Panc1 (cell line): ENCODE measurements around the gene MAPK8. TPM values are rescaled to one million over a fixed set of nuclear protein-coding genes. Genes with fewer than 3 reads are reported as not detected.

Experiments used
- ATAC-seq: fragments of 200-7000 bp; cut with Tn5 transposase; 2 replicates; pipeline ENCODE4 v1.9.1; 2020; ENCODE audit warnings: mild to moderate bottlenecking, moderate library complexity
- BruUV-seq: library from RNA; stranded (reverse); fragments of 400-500 nt; replicated peaks from 2 replicates; lab custom pipeline; 2021; lab: Mats Ljungman, UMichigan
- CTCF ChIA-PET: fragments of 300-600 bp; sonication (Branson Sonifier 250); formaldehyde crosslinking; loops from one replicate; lab custom pipeline; 2022; ENCODE audit warnings: antibody characterized with exemption; lab: Charles Lee
- POLR2A ChIA-PET: fragments of 300-600 bp; sonication (Branson Sonifier 250); formaldehyde crosslinking; loops from one replicate; lab custom pipeline; 2022; ENCODE audit warnings: antibody characterized with exemption; lab: Charles Lee
- DNase-seq: peaks from one replicate; pipeline ENCODE4 v3.0.0-alpha.2; 2010; ENCODE audit warnings: low read depth, low spot score
- H3K27ac ChIP-seq: 2 replicates; pipeline ENCODE4 v1.5.1; 2011; ENCODE audit warnings: mild to moderate bottlenecking, low read length, inconsistent platforms
- H3K27me3 ChIP-seq: fragments of 200-500 bp; sonication (Bioruptor generic); 2 replicates; pipeline ENCODE4 v1.6.0; 2014; ENCODE audit warnings: low read length, inconsistent platforms; ENCODE audit not compliant: control insufficient read depth, insufficient read depth
- H3K36me3 ChIP-seq: fragments of 200-500 bp; sonication (Bioruptor generic); 2 replicates; pipeline ENCODE4 v1.5.1; 2014; ENCODE audit warnings: inconsistent platforms, mild to moderate bottlenecking, low read length, moderate library complexity; ENCODE audit not compliant: control insufficient read depth, insufficient read depth
- H3K4me1 ChIP-seq: 2 replicates; pipeline ENCODE4 v1.5.1; 2011; ENCODE audit warnings: inconsistent platforms, mild to moderate bottlenecking, low read length, moderate library complexity; ENCODE audit not compliant: control insufficient read depth, insufficient read depth
- H3K4me3 ChIP-seq, 2 experiments: 2 replicates each; pipeline ENCODE4 v1.5.1; 2011 to 2012; ENCODE audit warnings: low read depth in 2 of 2, low read length in 2 of 2, mild to moderate bottlenecking in 2 of 2, inconsistent platforms in 1 of 2, moderate library complexity in 1 of 2
- H3K9me3 ChIP-seq: fragments of 200-500 bp; sonication (Bioruptor generic); 2 replicates; pipeline ENCODE4 v1.5.1; 2014; ENCODE audit warnings: low read depth, mild to moderate bottlenecking, inconsistent platforms, low read length, moderate library complexity; ENCODE audit not compliant: control insufficient read depth, insufficient read depth
- CTCF ChIP-seq: fragments of 450-650 bp; IDR thresholded peaks from 2 replicates; pipeline ENCODE4 v1.5.1; 2017; ENCODE audit warnings: mild to moderate bottlenecking
- POLR2AphosphoS5 ChIP-seq: IDR thresholded peaks from 2 replicates; pipeline ENCODE4 v1.6.1; 2012; ENCODE audit warnings: mild to moderate bottlenecking, low read depth, low read length, moderate library complexity
- REST ChIP-seq, 2 experiments: IDR thresholded peaks; 2 replicates each; pipeline ENCODE4 v1.6.1; 2011 to 2012; ENCODE audit warnings: low read depth in 2 of 2, control low read depth in 1 of 2, low read length in 1 of 2, mild to moderate bottlenecking in 1 of 2, moderate library complexity in 1 of 2; ENCODE audit not compliant: insufficient read depth in 1 of 2
- SIN3A ChIP-seq: IDR thresholded peaks from 2 replicates; pipeline ENCODE4 v1.6.1; 2012; ENCODE audit warnings: low read depth, mild to moderate bottlenecking, low read length, moderate library complexity, borderline replicate concordance; ENCODE audit not compliant: insufficient read depth
- TCF7L2 ChIP-seq: IDR thresholded peaks from 2 replicates; pipeline ENCODE4 v1.6.1; 2011; ENCODE audit warnings: mild to moderate bottlenecking, low read depth, low read length, inconsistent platforms
- in situ Hi-C: cut with HindIII; loops from 2 replicates; pipeline ENCODE4 v1.10.0; 2016; ENCODE audit warnings: low sequenced_read_pairs, low pct_unique_long_range_greater_than_20kb
- intact Hi-C: fragments of 100-400 bp; cut with micrococcal nuclease; formaldehyde crosslinking; loops from one replicate; pipeline ENCODE4 v1.10.0; 2022; ENCODE audit not compliant: unreplicated experiment
- total RNA-seq: library from RNA; stranded (reverse); gene quantifications from one replicate; pipeline ENCODE4 v1.2.1, GENCODE V29; 2021; ENCODE audit not compliant: unreplicated experiment

Gene MAPK8
- total RNA-seq, 1 experiment from 2014 or later, result 66.6 TPM

GRCh38 chr10:48439031-48439430 is 132.6 kb downstream of the MAPK8 start:
- DNase-seq (no peak), ATAC-seq (no peak)
- TF ChIP-seq CTCF, result no peak
- no peak for TF ChIP-seq REST (IDR thresholded peaks at IDR 0.05; ENCODE audit: insufficient read depth in 1 of 2, low read depth in 2 of 2, low read length in 1 of 2)
- TF ChIP-seq SIN3A, result no peak
- TF ChIP-seq POLR2AphosphoS5, result no peak
- TF ChIP-seq TCF7L2, result no peak
- Histone ChIP-seq H3K27me3 (no peaks in the 10 kb centered on the region), H3K9me3 (no peaks in the 10 kb centered on the region), H3K4me3 (no peak overlapping the region), H3K36me3 (no peaks in the 10 kb centered on the region), H3K27ac (no peak overlapping the region), H3K4me1 (no peaks in the 10 kb centered on the region)
- CTCF ChIA-PET, result no interaction called here
- in situ Hi-C loops (no loop called here), intact Hi-C loops (no loop called here)
- POLR2A ChIA-PET, result no interaction called here
- BruUV-seq, result no TSS peak

DNA sequence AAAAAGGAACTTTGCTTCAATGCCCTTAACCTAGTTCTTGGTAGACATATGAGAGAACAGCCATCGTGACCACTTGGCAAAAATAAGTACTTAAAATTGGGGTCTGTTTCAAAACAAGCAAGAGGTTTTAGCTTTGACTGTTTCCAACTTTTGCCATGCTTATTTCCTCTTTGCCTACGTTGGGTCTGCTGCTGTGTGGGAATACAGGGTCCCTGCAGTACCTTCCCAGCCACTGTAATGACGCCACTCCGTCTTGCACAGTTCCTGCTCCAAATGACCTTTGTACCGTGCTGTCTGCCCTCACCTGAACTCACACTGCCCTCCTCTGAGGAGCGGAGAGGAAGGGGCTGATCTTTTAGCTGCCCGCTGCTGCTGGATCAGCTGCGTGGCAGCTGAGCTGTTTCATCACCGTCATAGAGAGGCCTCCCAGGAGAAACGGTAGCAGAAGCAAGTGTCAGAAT is 133.1 kb downstream of the MAPK8 start:
- Histone ChIP-seq H3K27ac (no peak overlapping the region), H3K36me3 (no peaks in the 10 kb centered on the region), H3K27me3 (no peaks in the 10 kb centered on the region), H3K9me3 (no peaks in the 10 kb centered on the region), H3K4me3 (no peak overlapping the region), H3K4me1 (no peaks in the 10 kb centered on the region)
- no peak for ATAC-seq
- no TSS peak for BruUV-seq
- intact Hi-C loops, result loop anchor here (10.0 kb wide), 1 partner anchor 65 kb away; no protein-coding TSS in a partner anchor
- TF ChIP-seq CTCF, result no peak
- no peak for TF ChIP-seq REST (IDR thresholded peaks at IDR 0.05; ENCODE audit: insufficient read depth in 1 of 2, low read depth in 2 of 2, low read length in 1 of 2)
- ChIA-PET CTCF (no interaction called here), POLR2A (no interaction called here)
- in situ Hi-C loops, result no loop called here
- no peak for DNase-seq
